IPS-20b (cell line): ENCODE measurements around the gene FAM50B.

Experiments
- H3K27ac ChIP-seq: one replicate; pipeline ENCODE4 v1.5.1; 2013; ENCODE audit warnings: low read length
- H3K27me3 ChIP-seq: 2 replicates; pipeline ENCODE4 v1.6.1; 2013; ENCODE audit warnings: mild to moderate bottlenecking, low read length, inconsistent platforms; ENCODE audit not compliant: insufficient read depth
- H3K36me3 ChIP-seq: 2 replicates; pipeline ENCODE4 v1.6.1; 2013; ENCODE audit warnings: low read depth, mild to moderate bottlenecking, inconsistent platforms, low read length, moderate library complexity; ENCODE audit not compliant: insufficient read depth
- H3K4me1 ChIP-seq: 2 replicates; pipeline ENCODE4 v1.6.1; 2013; ENCODE audit warnings: mild to moderate bottlenecking, control low read depth, inconsistent platforms, low read length, moderate library complexity; ENCODE audit not compliant: insufficient read depth
- H3K4me3 ChIP-seq: 2 replicates; pipeline ENCODE4 v1.5.1; 2013; ENCODE audit warnings: mild to moderate bottlenecking, low read length, inconsistent platforms
- H3K9ac ChIP-seq: 2 replicates; pipeline ENCODE4 v1.6.1; 2013; ENCODE audit warnings: low read depth, mild to moderate bottlenecking, inconsistent platforms, low read length, moderate library complexity
- H3K9me3 ChIP-seq: 2 replicates; pipeline ENCODE4 v1.6.1; 2013; ENCODE audit warnings: mild to moderate bottlenecking, low read depth, low read length, inconsistent platforms; ENCODE audit not compliant: insufficient read depth

FAM50B gene

DNA sequence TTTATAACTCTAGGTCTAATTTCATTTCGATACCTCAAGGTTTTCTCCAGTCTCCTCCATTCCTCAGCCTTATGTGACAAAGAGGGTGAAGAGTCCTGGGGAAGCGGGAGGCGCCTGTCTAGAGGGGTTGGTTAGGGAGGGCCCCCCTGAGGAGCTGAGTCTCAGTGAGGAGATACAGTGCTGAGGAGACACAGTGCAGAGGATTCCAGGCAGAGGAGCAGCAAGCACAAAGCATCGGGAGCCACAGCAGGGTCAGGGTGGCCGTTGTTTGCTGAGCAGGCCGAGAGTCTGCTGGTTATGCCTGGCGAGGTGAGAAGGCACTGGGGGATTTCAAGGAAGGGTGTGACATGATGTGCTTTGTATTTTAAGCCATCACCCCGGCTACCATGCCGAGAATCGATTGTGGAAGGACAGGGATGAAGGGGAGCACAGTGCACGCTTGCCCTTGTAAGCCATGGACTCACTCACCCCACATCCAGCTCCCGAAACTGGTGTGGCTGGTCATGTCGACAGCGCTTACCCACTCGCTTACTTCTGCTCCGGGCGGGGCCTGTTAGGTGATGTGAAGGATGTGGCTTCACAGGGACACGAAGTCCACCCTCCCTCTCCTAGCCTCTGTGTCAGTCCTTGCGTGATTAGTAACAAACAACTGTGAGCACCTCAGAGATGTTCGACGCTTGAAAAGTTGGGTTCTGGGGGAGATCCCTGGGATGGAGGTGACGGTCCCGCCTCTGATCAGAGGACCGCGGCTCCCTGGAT is 30.2 kb downstream of the FAM50B start:
- H3K9ac ChIP-seq, result no peak overlapping the region
- no peaks in the 10 kb centered on the region for H3K36me3 ChIP-seq
- no peak overlapping the region for H3K27ac ChIP-seq
- no peak overlapping the region for H3K4me3 ChIP-seq
- H3K27me3 ChIP-seq, result no peaks in the 10 kb centered on the region
- no peaks in the 10 kb centered on the region for H3K9me3 ChIP-seq
- H3K4me1 ChIP-seq, result peaks cover 2% of the 10 kb centered on the region; the same call in 1 of the 2 replicates

DNA sequence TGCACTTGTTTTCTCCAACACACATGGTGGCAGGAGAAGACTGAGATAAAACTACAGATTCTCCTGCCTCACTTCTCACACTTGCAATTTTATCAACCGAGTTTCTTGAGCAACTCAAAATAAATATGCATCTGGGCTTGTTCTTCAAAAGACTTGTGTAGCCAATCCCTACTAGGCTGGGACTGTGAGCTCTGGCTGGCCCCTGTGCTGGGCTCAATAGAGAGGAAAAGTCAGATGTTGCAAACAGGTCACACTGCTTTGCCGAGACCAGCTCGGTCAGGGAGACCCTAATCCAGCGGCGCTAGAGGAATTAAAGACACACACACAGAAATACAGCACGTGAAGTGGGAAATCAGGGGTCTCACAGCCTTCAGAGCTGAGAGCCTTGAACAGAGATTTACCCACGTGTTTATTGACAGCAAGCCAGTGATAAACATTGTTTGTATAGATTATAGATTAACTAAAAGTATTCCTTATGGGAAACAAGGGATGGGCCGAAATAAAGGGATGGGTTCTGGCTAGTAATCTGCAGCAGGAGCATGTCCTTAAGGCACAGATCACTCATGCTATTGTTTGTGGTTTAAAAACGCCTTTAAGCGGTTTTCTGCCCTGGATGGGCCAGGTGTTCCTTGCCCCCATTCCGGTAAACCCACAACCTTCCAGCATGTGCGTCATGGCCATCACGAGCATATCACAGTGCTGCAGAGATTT is 32.7 kb downstream of the FAM50B start:
- Histone ChIP-seq H3K9me3 (no peaks in the 10 kb centered on the region), H3K36me3 (no peaks in the 10 kb centered on the region), H3K4me1 (peaks cover 2% of the 10 kb centered on the region; the same call in 1 of the 2 replicates), H3K4me3 (no peak overlapping the region), H3K27ac (no peak overlapping the region), H3K9ac (no peak overlapping the region), H3K27me3 (no peaks in the 10 kb centered on the region)

DNA sequence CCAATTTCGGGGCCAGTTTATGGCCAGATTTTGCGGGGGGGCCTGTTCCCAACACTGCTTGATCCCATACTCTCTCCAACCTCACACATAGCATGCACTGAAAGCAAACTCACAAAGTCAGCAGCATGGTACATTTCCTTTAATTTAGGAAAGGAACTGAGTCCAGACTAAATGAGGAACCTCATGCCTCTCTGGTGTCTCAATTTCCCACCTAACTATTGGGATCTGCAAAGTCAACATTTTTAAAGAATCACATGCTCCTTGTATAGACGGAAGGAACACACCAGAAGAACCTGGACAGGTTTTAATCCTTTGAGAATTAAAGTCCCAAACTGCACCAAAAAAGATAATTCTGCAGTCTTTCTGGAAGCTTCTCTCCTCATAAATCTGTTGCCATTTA is 33.3 kb downstream of the FAM50B start:
- Histone ChIP-seq H3K36me3 (no peaks in the 10 kb centered on the region), H3K27ac (no peak overlapping the region), H3K4me3 (no peak overlapping the region), H3K9ac (no peak overlapping the region), H3K4me1 (peaks cover 2% of the 10 kb centered on the region; the same call in 1 of the 2 replicates), H3K27me3 (no peaks in the 10 kb centered on the region), H3K9me3 (no peaks in the 10 kb centered on the region)

DNA sequence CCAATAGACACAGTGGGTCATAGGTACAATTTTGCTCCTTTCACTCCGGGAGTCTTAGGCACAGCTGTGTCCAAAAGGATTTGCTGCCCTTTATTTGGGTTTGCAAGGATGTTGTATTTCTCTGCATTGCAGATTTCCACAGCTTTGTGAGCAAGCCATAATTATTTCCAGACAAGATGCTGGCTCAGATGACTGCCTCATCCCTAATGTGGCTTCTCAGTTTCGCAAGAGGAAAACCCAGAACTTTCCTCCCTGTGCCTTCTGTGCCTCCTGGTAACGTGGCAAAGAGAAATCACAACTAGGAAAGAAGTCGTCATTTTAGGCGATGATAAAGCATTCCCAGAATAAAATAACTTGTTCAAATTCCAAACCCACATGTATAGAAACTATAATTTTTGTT is 33.7 kb downstream of the FAM50B start:
- Histone ChIP-seq H3K4me3 (no peak overlapping the region), H3K27ac (no peak overlapping the region), H3K36me3 (no peaks in the 10 kb centered on the region), H3K9me3 (no peaks in the 10 kb centered on the region), H3K4me1 (peaks cover 2% of the 10 kb centered on the region; the same call in 1 of the 2 replicates), H3K27me3 (no peaks in the 10 kb centered on the region), H3K9ac (no peak overlapping the region)

DNA sequence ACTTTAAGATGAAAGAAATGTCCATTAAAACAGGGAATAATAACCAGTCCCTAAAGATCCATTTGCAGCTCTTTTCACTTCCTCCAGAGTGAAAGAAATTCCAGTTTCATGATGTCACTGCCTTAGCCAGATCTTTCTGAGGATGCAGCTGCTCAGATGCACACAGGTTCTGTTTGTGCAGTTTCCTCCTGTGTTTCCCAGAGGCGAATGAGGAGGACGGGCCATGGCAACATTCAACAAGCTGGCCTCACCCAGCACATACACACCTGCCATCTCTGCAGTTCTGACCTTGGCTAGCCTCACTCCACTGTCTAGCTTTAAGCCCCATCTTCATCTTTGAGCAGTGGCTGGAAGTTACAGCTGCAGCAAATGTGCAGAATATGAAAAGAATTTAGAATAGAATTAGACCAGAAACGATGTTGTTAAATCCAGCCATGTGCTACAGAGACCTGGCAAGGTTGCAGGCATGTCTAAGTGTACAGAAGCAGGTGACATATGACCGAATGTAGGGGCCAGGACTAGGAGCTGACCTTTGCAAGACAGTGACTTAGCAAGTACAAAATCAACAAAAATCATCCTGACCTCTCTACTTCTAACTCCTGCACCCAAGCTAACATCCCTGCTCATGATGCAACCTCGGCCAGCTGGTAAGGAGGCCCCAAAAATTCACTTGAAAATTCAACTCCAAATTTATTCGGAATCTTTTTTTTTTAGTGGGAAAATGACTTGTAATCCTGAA is 35.0 kb downstream of the FAM50B start:
- H3K9ac ChIP-seq, result no peak overlapping the region
- H3K4me1 ChIP-seq, result peaks cover 2% of the 10 kb centered on the region; the same call in 1 of the 2 replicates
- no peaks in the 10 kb centered on the region for H3K27me3 ChIP-seq
- H3K36me3 ChIP-seq, result no peaks in the 10 kb centered on the region
- no peak overlapping the region for H3K4me3 ChIP-seq
- H3K9me3 ChIP-seq, result no peaks in the 10 kb centered on the region
- H3K27ac ChIP-seq, result no peak overlapping the region

DNA sequence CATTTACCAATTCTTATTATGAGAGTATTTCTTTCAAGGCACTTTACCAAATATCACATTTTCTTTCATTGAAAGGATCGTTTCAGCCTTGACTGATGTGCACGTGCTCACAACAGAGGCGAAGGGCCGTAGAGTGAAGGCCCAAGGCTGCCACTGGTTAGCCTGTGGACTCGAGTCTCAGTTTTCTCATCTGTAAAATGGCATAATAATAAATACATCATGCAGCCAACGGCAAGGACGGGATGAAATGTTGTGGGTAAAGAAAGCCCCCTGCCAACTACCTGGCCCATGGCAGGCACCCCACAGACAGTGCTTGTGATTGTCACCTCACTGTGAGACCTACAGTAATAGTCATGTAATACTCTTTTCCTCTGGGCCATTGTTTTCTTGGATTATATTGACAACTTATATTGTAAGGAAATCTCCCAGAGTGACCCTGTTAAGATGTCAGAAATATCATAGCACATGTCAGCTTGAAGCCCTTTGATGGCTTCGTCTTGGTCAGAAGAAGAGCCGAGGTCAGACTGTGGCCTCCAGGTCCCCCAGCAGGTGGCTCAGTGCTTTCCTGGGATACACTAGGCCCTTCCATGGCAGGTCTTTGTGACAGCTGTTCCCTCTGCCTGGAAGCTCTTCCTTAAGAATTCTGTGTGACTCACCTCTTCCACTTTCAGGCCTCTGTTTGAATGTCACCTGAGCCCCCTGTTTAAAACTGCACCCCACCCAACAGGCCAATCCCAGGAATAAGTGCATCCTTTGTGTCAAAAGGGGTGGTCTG is 36.3 kb downstream of the FAM50B start:
- Histone ChIP-seq H3K27me3 (no peaks in the 10 kb centered on the region), H3K9me3 (no peaks in the 10 kb centered on the region), H3K4me1 (peaks cover 2% of the 10 kb centered on the region; the same call in 1 of the 2 replicates), H3K9ac (no peak overlapping the region), H3K27ac (no peak overlapping the region), H3K36me3 (no peaks in the 10 kb centered on the region), H3K4me3 (no peak overlapping the region)

DNA sequence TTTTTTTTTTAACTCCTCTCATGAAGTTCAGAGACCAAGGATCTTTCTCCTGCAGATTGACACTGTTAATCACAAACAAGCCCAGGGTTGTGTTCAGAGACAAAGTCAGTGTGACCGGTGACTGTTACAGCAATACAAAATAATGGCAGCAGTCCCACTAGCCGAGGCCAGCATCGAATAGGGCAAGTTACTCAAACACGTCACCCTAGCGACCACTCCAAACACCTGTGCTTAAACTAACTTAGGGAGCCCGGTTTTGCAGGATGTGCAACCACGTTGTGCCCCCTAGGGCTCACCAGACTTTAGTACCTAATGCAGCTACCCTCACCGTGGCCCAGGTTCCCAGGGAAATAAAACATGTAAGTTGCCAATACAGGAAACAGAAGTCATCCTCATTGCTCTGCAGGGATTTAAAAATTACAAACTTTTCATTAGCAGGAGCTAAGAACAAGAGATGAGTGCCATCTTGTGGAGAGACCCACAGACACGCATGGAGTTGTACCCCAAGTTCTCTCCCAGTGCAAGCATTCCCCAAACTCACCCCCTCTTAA is 38.1 kb downstream of the FAM50B start:
- H3K27ac ChIP-seq, result no peak overlapping the region
- no peaks in the 10 kb centered on the region for H3K9me3 ChIP-seq
- no peaks in the 10 kb centered on the region for H3K36me3 ChIP-seq
- no peak overlapping the region for H3K4me3 ChIP-seq
- peaks cover 2% of the 10 kb centered on the region; the same call in 1 of the 2 replicates for H3K4me1 ChIP-seq
- no peak overlapping the region for H3K9ac ChIP-seq
- H3K27me3 ChIP-seq, result no peaks in the 10 kb centered on the region

DNA sequence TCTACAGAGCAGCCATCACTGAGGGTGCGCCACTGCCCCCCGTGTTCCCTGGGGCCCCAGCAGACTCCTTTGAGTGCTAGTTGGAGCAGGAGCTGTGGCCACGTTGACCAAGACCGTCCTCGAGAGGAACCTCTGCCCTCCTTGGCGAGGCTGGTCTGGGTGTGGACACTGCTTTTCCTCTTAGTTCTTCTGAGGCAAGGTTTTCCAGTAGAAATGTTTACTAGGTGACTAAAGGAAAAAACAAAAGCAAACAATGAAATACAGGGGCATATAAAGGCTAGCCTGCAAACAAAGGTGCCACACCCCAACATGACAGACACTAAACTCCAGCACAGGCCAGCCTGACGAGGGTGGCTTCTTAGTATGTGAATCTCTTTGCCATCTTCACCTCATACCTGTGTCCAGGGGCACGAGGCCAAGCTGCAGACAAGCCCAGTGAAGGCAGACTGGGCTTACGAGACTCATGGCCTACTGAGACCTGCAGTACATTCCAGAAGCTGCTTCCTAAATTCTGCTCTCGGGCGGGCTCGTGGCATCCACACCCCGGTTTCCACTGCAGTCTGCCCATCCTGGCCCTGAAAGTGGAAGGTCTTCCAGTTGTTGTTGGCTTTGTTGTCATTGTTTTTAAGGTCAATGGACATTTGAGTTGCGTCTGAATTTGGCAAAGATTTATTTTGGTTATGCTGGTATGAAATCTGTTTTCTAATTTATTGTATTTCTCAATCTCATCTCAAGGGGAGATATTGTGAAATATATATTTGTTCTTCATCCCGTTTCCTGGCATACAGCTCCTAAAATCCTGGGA is 39.2 kb downstream of the FAM50B start:
- Histone ChIP-seq H3K9ac (no peak overlapping the region), H3K4me3 (no peak overlapping the region), H3K4me1 (peaks cover 2% of the 10 kb centered on the region; the same call in 1 of the 2 replicates), H3K27ac (no peak overlapping the region), H3K36me3 (no peaks in the 10 kb centered on the region), H3K27me3 (no peaks in the 10 kb centered on the region), H3K9me3 (no peaks in the 10 kb centered on the region)

DNA sequence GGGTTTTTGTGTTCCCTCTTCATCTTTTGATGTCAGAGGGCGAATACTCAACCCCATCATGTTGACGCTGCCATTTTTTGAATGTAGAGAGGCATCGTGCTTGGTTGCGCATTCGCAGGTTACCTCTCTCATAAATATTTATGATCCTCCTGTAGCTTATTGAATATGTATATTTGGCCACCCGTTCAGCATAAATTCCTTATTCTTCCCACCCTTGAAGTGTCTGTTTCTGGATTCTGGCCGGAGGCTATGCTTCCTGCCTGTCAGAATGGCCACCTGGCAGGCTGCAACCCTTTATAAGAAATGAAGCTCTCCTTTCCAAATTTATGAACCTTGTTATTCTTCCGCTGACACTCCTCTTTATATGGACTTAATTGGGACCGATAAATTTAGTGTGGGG is 40.9 kb downstream of the FAM50B start:
- H3K27me3 ChIP-seq, result no peaks in the 10 kb centered on the region

DNA sequence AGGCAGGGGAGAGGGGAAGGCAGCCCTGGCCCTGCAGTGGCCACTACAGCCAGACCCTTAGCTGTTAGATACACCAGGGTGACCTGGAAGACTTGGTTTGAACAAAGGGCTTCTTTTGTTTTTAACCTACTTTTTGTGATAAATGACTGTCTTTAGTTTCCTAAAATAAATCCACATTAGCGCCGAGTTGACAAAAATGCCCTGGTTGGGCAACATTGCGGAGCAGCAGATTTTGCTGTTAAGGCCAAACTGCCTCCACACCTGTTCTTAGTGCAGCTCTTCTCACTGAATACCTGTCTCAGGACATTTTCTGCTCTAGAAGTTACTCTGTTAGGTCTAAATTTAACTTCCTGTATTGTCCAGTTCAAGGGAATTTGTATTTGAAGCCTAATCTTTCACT is 42.7 kb downstream of the FAM50B start:
- Histone ChIP-seq H3K27ac (no peak overlapping the region), H3K36me3 (no peaks in the 10 kb centered on the region), H3K9ac (no peak overlapping the region), H3K9me3 (no peaks in the 10 kb centered on the region), H3K4me1 (peaks cover 22% of the 10 kb centered on the region), H3K4me3 (no peak overlapping the region), H3K27me3 (peaks cover 7% of the 10 kb centered on the region; the same call in 1 of the 2 replicates)

More for the DNA sequence above, 40.9 kb downstream of the FAM50B start:
- Histone ChIP-seq H3K9ac (no peak overlapping the region), H3K36me3 (no peaks in the 10 kb centered on the region), H3K4me3 (no peak overlapping the region), H3K27ac (no peak overlapping the region), H3K9me3 (no peaks in the 10 kb centered on the region), H3K4me1 (peaks cover 12% of the 10 kb centered on the region)
